A549 (cell line): ENCODE results near the gene MYH11.

ENCODE experiments used
- CHD2 ChIP-seq: fragments of 150-350 bp; IDR thresholded peaks from 2 replicates; pipeline ENCODE4 v1.6.1; 2014; ENCODE audit warnings: low read length; ENCODE audit not compliant: partially characterized antibody
- CTCF ChIP-seq: fragments of >200 bp; sonication (Bioruptor Twin); formaldehyde crosslinking; IDR thresholded peaks from 3 replicates; pipeline ENCODE4 v1.5.1; 2016
- EP300 ChIP-seq, 2 experiments: fragments of >200 bp; sonication (Bioruptor Twin); formaldehyde crosslinking; IDR thresholded peaks; 2 replicates in 1 of 2; 3 replicates in 1 of 2; pipeline ENCODE4 v1.6.1; 2016 to 2017
- ESRRA ChIP-seq: fragments of 150-350 bp; IDR thresholded peaks from 2 replicates; pipeline ENCODE4 v1.6.1; 2014; ENCODE audit warnings: mild to moderate bottlenecking, low read length, borderline replicate concordance
- JUNB ChIP-seq: fragments of >200 bp; sonication (Bioruptor Twin); formaldehyde crosslinking; IDR thresholded peaks from 2 replicates; pipeline ENCODE4 v1.6.1; 2016
- MAZ ChIP-seq: fragments of 150-350 bp; IDR thresholded peaks from 2 replicates; pipeline ENCODE4 v1.6.1; 2014; ENCODE audit warnings: antibody characterized with exemption, low read depth, low read length, borderline replicate concordance
- POLR2A ChIP-seq: IDR thresholded peaks from 2 replicates; pipeline ENCODE4 v1.6.1; 2012; ENCODE audit warnings: mild to moderate bottlenecking, low read length
- RCOR1 ChIP-seq: fragments of 150-350 bp; IDR thresholded peaks from 2 replicates; pipeline ENCODE4 v1.6.1; 2014; ENCODE audit warnings: antibody characterized with exemption, low read length, low read depth
- REST ChIP-seq: fragments of 200-600 bp; sonication (generic); IDR thresholded peaks from 2 replicates; pipeline ENCODE4 v1.6.1; 2016; ENCODE audit warnings: antibody characterized with exemption, mild to moderate bottlenecking, moderate library complexity
- SMC3 ChIP-seq: fragments of >200 bp; sonication (Bioruptor Twin); formaldehyde crosslinking; IDR thresholded peaks from 3 replicates; pipeline ENCODE4 v1.6.1; 2018; ENCODE audit warnings: inconsistent platforms
- SREBF2 ChIP-seq: fragments of 450-650 bp; IDR thresholded peaks from 2 replicates; pipeline ENCODE4 v1.6.1; 2014; ENCODE audit warnings: mild to moderate bottlenecking, moderate library complexity
- ZSCAN20 ChIP-seq: fragments of 250-450 bp; sonication (Bioruptor Pico); IDR thresholded peaks from 2 replicates; pipeline ENCODE4 v1.8.0; 2022; ENCODE audit warnings: mild to moderate bottlenecking, moderate library complexity
- TF ChIP-seq, protein P1 (sequence below): fragments of 450-650 bp; IDR thresholded peaks from 2 replicates; pipeline ENCODE4 v1.6.1; 2014; ENCODE audit warnings: antibody characterized with exemption
- TF ChIP-seq, protein P2 (sequence below): fragments of >200 bp; sonication (Bioruptor Twin); formaldehyde crosslinking; IDR thresholded peaks from 3 replicates; pipeline ENCODE4 v1.6.1; 2016

GRCh38 chr16:15785386-15786059 lies 71.3 kb downstream of the MYH11 start:
- TF ChIP-seq CTCF (no peak), EP300 (IDR thresholded peaks at IDR 0.05) (no peak), MAZ (no peak), SMC3 (no peak), POLR2A (no peak), ZSCAN20 (no peak), JUNB (no peak), SREBF2 (no peak), CHD2 (no peak), ESRRA (no peak), REST (no peak), RCOR1 (no peak)
- TF ChIP-seq, protein P1, sequence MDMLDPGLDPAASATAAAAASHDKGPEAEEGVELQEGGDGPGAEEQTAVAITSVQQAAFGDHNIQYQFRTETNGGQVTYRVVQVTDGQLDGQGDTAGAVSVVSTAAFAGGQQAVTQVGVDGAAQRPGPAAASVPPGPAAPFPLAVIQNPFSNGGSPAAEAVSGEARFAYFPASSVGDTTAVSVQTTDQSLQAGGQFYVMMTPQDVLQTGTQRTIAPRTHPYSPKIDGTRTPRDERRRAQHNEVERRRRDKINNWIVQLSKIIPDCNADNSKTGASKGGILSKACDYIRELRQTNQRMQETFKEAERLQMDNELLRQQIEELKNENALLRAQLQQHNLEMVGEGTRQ: no peak
- TF ChIP-seq, protein P2, sequence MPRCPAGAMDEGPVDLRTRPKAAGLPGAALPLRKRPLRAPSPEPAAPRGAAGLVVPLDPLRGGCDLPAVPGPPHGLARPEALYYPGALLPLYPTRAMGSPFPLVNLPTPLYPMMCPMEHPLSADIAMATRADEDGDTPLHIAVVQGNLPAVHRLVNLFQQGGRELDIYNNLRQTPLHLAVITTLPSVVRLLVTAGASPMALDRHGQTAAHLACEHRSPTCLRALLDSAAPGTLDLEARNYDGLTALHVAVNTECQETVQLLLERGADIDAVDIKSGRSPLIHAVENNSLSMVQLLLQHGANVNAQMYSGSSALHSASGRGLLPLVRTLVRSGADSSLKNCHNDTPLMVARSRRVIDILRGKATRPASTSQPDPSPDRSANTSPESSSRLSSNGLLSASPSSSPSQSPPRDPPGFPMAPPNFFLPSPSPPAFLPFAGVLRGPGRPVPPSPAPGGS: no peak
